C4-2B (cell line): ENCODE results near the gene ITGAE.

ENCODE experiments used
- CTCF ChIP-seq: fragments of 450-650 bp; conservative IDR thresholded peaks from 2 replicates; pipeline ENCODE4 v1.5.1; 2017; ENCODE audit warnings: mild to moderate bottlenecking
- ZFX ChIP-seq: fragments of 450-650 bp; IDR thresholded peaks from 2 replicates; pipeline ENCODE4 v1.6.1; 2017

- TF ChIP-seq CTCF (no peak), ZFX (no peak)
These were observed 60.3 kb downstream of the ITGAE start for GRCh38 chr17:3740611-3741073.
